ENCODE results near the gene SH2B2. TPM values are rescaled to one million over a fixed set of nuclear protein-coding genes. Genes with fewer than 3 reads are reported as not detected.

The SH2B2 gene
- total and polyA plus RNA-seq, 4 donors, result 0.65 to 1.4 (median 1.0) TPM; not detected in 1

DNA sequence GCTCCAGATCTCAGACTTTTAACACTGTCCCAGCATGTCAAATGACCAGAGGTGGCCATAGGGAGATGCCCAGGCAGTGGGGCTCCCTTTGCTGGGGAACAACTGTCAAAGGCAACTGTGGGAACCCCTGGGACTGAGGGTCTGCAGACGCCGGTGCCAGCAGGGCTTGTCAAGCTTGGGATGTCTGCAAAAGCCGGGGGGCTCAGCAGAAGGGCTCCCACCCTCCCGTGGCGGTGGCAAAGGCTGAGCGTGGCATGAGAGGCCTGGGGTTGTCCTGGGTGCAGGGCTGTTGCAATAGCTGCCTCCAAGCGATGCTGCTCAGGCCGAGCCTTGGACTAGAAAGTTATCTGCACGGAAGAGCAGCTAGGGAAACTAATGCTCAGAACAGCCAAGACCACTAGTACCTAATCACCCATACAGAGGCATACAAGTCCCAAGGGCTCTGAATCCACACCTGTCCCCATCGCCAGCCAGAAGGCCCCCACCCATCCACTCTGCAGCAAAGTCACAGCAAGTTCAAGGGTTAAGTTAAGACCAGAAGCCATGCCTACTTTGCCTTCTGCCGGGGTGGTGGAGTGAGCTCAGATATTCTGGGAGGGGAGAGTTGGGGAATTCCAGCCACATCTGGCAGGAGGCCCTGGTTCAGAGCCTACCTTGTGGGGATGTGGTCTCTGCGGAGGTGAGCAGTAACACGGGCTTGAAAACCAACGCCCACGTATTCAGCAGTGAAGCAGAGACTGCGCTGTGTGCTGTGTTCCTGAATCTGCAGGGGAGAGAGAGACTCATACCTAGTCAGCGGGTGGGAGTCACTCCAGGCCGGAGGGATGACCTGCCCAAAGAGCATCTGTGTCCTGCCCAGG lies 4.6 kb downstream of the SH2B2 start:
- no peak for DNase-seq (ENCODE audit: low spot score)
- no peak overlapping the region for H3K9ac ChIP-seq (ENCODE audit: low read depth in 1 of 2, low read length in 2 of 2)
- no peaks in the 10 kb centered on the region for H3K9me3 ChIP-seq (ENCODE audit: control insufficient read depth in 4 of 4, low read length in 3 of 4)
- WGBS, result 80% methylated on average over 18 of the region's 18 CpGs
- TF ChIP-seq NR2F2 (IDR thresholded peaks at IDR 0.05) (no peak), RAD21 (IDR thresholded peaks at IDR 0.05) (no peak), FOXA1 (IDR thresholded peaks at IDR 0.05) (no peak), HNF4A (conservative IDR thresholded peaks at IDR 0.05) (no peak), GABPA (IDR thresholded peaks at IDR 0.05 in 1 of 2, conservative IDR thresholded peaks at IDR 0.05 in 1 of 2) (no peak), FOXA2 (IDR thresholded peaks at IDR 0.05) (no peak), TAF1 (conservative IDR thresholded peaks at IDR 0.05) (no peak), JUND (IDR thresholded peaks at IDR 0.05) (no peak), YY1 (IDR thresholded peaks at IDR 0.05) (no peak), REST (IDR thresholded peaks at IDR 0.05) (no peak), SP1 (IDR thresholded peaks at IDR 0.05) (no peak), HNF4G (IDR thresholded peaks at IDR 0.05) (no peak), ATF3 (IDR thresholded peaks at IDR 0.05) (no peak), RXRA (IDR thresholded peaks at IDR 0.05) (no peak)
- H3K4me3 ChIP-seq (ENCODE audit: low read depth in 1 of 3, low read length in 3 of 3), result no peak overlapping the region
- H3K36me3 ChIP-seq (ENCODE audit: control insufficient read depth in 4 of 4, insufficient read depth in 3 of 4, low read depth in 1 of 4, low read length in 3 of 4), result no peaks in the 10 kb centered on the region
- H3K4me1 ChIP-seq (ENCODE audit: control insufficient read depth in 4 of 4, insufficient read depth in 4 of 4, low read length in 3 of 4), result peaks cover 5 to 20% (median 10%) of the 10 kb centered on the region in 4 donors
- H3K27me3 ChIP-seq (ENCODE audit: control insufficient read depth in 4 of 4, insufficient read depth in 4 of 4, low read length in 3 of 4), result no peaks in the 10 kb centered on the region
- no peak overlapping the region for H3K27ac ChIP-seq (ENCODE audit: low read depth in 1 of 2, low read length in 2 of 2)

GRCh38 chr7:102291916-102292267 lies 5.2 kb downstream of the SH2B2 start:
- Histone ChIP-seq H3K27ac (ENCODE audit: low read depth in 1 of 2, low read length in 2 of 2) (no peak overlapping the region), H3K4me3 (ENCODE audit: low read depth in 1 of 3, low read length in 3 of 3) (no peak overlapping the region), H3K9ac (ENCODE audit: low read depth in 1 of 2, low read length in 2 of 2) (no peak overlapping the region), H3K36me3 (ENCODE audit: control insufficient read depth in 4 of 4, insufficient read depth in 3 of 4, low read depth in 1 of 4, low read length in 3 of 4) (no peaks in the 10 kb centered on the region), H3K9me3 (ENCODE audit: control insufficient read depth in 4 of 4, low read length in 3 of 4) (no peaks in the 10 kb centered on the region), H3K27me3 (ENCODE audit: control insufficient read depth in 4 of 4, insufficient read depth in 4 of 4, low read length in 3 of 4) (no peaks in the 10 kb centered on the region), H3K4me1 (ENCODE audit: control insufficient read depth in 4 of 4, insufficient read depth in 4 of 4, low read length in 3 of 4) (peaks cover 5 to 17% (median 9%) of the 10 kb centered on the region in 4 donors)
- TF ChIP-seq RAD21 (IDR thresholded peaks at IDR 0.05) (no peak), NR2F2 (IDR thresholded peaks at IDR 0.05) (no peak), YY1 (IDR thresholded peaks at IDR 0.05) (no peak), REST (IDR thresholded peaks at IDR 0.05) (no peak), HNF4A (conservative IDR thresholded peaks at IDR 0.05) (no peak), ZBTB33 (IDR thresholded peaks at IDR 0.05) (no peak), JUND (IDR thresholded peaks at IDR 0.05) (no peak), EGR1 (IDR thresholded peaks at IDR 0.05; ENCODE audit: low read depth in 2 of 2) (no peak)
- no peak for DNase-seq (ENCODE audit: low spot score)
- 78% methylated on average over 2 of the region's 2 CpGs for WGBS
